Activated naive CD4-positive, alpha-beta T cell treated with anti-CD3 and anti-CD28 coated beads, Interleukin-2, amount 50 U/mL, for 24 hours (primary cell): ENCODE results near the gene NUDT1.
A peak's percentile ranks its signal among the peaks of the same experiment; 100 is the strongest.

Source experiments
- H3K27ac Mint-ChIP-seq: one replicate; pipeline ENCODE4 v1.8.0; 2021; ENCODE audit warnings: mild to moderate bottlenecking, mixed read lengths
- H3K27me3 Mint-ChIP-seq: one replicate; pipeline ENCODE4 v1.8.0; 2021; ENCODE audit warnings: mixed read lengths
- H3K36me3 Mint-ChIP-seq: one replicate; pipeline ENCODE4 v1.8.0; 2021; ENCODE audit warnings: mixed read lengths
- H3K4me1 Mint-ChIP-seq: one replicate; pipeline ENCODE4 v1.8.0; 2021; ENCODE audit warnings: mixed read lengths
- H3K4me3 Mint-ChIP-seq: one replicate; pipeline ENCODE4 v1.8.0; 2021; ENCODE audit warnings: mild to moderate bottlenecking, mixed read lengths
- H3K9me3 Mint-ChIP-seq: one replicate; pipeline ENCODE4 v1.8.0; 2021; ENCODE audit warnings: mixed read lengths

Gene NUDT1

GRCh38 chr7:2247141-2247995, 5.3 kb downstream of the NUDT1 start:
- Mint-ChIP-seq H3K36me3 (peaks cover 4% of the 10 kb centered on the region), H3K4me1 (peaks cover 32% of the 10 kb centered on the region), H3K4me3 (no peak overlapping the region), H3K9me3 (no peaks in the 10 kb centered on the region), H3K27me3 (no peaks in the 10 kb centered on the region), H3K27ac (no peak overlapping the region)

- Mint-ChIP-seq H3K4me1 (peaks cover 27% of the 10 kb centered on the region), H3K4me3 (no peak overlapping the region), H3K36me3 (peaks cover 4% of the 10 kb centered on the region), H3K27ac (no peak overlapping the region), H3K27me3 (no peaks in the 10 kb centered on the region), H3K9me3 (no peaks in the 10 kb centered on the region)
Observed at GRCh38 chr7:2248984-2249694, 7.1 kb downstream of the NUDT1 start.

DNA sequence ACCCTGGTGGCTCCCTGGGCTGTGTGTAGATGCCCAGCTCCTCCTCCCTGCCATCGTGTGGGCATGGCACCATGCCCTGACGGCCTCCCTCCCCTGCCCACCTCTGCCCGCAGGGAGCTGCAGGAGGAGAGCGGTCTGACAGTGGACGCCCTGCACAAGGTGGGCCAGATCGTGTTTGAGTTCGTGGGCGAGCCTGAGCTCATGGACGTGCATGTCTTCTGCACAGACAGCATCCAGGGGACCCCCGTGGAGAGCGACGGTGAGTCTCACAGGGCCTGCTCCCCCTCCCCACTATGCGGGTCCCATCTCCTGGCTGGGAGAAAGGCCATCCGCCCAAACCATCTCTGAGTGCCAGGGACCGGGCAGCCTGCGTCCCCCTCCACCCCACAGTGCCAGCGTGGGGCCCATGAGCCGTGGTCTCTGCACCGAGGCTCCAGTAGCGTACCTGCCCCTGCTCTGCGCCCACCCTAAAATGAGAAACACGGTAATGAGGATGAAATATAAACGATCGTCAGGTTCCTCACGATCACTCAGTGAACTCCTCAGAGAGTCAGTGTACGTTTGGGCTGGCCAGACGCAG, 7.8 kb downstream of the NUDT1 start:
- Mint-ChIP-seq H3K27ac (no peak overlapping the region), H3K4me3 (no peak overlapping the region), H3K4me1 (peaks cover 23% of the 10 kb centered on the region), H3K9me3 (no peaks in the 10 kb centered on the region), H3K36me3 (peaks cover 4% of the 10 kb centered on the region), H3K27me3 (no peaks in the 10 kb centered on the region)

DNA sequence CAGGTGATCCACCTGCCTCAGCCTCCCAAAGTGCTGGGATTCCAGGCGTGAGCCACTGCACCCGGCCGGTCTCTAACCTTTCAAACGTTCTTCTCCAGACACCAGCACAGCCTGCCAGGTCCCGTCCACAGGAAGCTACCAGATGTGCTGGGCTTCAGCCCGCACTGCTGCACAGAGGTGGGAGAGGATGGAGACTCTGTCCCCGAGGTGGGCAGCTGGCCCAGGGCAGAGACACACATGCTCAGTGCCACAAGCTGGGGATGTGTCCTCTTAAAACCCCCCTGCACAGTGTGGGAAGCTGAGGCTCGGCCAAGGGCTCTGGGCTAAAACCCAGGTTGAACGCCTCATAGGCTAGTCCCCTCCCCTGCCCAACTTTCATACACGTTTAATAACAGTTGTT, 9.4 kb downstream of the NUDT1 start:
- H3K9me3 Mint-ChIP-seq: no peaks in the 10 kb centered on the region
- H3K27me3 Mint-ChIP-seq: no peaks in the 10 kb centered on the region
- no peak overlapping the region for H3K4me3 Mint-ChIP-seq
- H3K27ac Mint-ChIP-seq: no peak overlapping the region
- peaks cover 4% of the 10 kb centered on the region for H3K36me3 Mint-ChIP-seq
- H3K4me1 Mint-ChIP-seq: peaks cover 19% of the 10 kb centered on the region

GRCh38 chr7:2251841-2252771, 10.1 kb downstream of the NUDT1 start:
- H3K4me1 Mint-ChIP-seq: peaks cover 19% of the 10 kb centered on the region
- H3K36me3 Mint-ChIP-seq: peaks cover 4% of the 10 kb centered on the region
- H3K27me3 Mint-ChIP-seq: no peaks in the 10 kb centered on the region
- no peaks in the 10 kb centered on the region for H3K9me3 Mint-ChIP-seq
- H3K4me3 Mint-ChIP-seq: no peak overlapping the region
- H3K27ac Mint-ChIP-seq: no peak overlapping the region

DNA sequence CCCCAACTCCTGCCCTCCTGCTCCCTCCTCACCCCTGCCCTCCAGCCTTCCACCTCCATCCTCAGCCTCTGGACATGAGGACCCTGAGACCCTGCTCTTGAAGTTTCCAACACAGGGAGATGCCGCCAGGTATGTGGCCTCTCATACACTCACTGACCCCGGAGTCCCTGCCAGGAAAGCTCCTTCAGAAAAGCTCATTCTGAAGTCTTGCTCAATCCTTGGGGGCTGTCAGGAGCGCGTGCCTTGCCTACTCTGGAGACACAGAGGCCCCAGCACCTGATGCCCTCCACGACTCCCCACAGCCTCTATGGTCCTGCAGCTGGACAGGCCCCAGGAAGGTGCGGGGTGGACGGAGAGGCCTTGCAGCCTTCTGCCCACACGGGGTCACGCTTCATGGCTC, 11.0 kb downstream of the NUDT1 start:
- peaks cover 16% of the 10 kb centered on the region for H3K4me1 Mint-ChIP-seq
- no peak overlapping the region for H3K27ac Mint-ChIP-seq
- peaks cover 4% of the 10 kb centered on the region for H3K36me3 Mint-ChIP-seq
- H3K27me3 Mint-ChIP-seq: no peaks in the 10 kb centered on the region
- H3K4me3 Mint-ChIP-seq: no peak overlapping the region
- no peaks in the 10 kb centered on the region for H3K9me3 Mint-ChIP-seq

- H3K4me3 Mint-ChIP-seq: no peak overlapping the region
- H3K27ac Mint-ChIP-seq: no peak overlapping the region
- H3K36me3 Mint-ChIP-seq: peaks cover 4% of the 10 kb centered on the region
- no peaks in the 10 kb centered on the region for H3K9me3 Mint-ChIP-seq
- H3K27me3 Mint-ChIP-seq: no peaks in the 10 kb centered on the region
- H3K4me1 Mint-ChIP-seq: peaks cover 11% of the 10 kb centered on the region
Observed at GRCh38 chr7:2253525-2254244, 11.7 kb downstream of the NUDT1 start.

DNA sequence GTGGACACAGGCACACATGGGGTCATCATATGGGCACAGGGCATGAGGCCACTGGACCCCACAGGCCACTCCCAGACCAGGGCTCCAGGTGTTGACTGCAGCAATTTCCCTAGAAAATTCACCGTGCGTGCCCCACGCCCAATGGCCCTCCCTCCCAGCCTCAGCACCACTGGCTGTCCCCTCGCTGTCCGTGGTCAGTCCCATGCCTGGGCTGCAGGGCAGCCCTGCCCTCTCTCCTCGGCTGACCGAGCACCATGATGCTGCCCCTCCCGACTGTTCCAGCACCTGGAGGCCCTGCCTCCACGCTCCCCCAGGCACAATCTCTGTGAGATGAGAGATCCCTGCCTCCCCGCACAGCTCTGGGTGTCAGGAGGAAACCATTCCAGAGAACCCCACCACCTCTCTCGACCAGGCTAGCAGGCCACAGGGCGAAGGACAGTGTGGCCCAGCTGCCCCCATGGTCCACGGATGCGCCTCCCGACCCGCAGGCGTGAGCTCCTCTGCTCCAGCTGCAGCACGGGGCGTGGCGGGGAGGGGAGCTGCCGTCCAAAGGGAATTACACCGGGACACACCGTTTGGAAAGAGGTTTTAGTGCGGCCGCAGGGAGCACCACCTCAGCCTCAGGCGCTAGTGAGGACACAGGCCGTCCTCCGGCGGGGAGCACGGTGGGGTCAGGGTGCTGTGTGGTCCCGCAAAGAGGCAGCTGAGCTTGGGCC, 12.6 kb downstream of the NUDT1 start:
- Mint-ChIP-seq H3K27ac (peak overlapping the region; percentile 4), H3K4me3 (no peak overlapping the region), H3K36me3 (peaks cover 3% of the 10 kb centered on the region), H3K9me3 (no peaks in the 10 kb centered on the region), H3K27me3 (no peaks in the 10 kb centered on the region), H3K4me1 (peaks cover 2% of the 10 kb centered on the region)

DNA sequence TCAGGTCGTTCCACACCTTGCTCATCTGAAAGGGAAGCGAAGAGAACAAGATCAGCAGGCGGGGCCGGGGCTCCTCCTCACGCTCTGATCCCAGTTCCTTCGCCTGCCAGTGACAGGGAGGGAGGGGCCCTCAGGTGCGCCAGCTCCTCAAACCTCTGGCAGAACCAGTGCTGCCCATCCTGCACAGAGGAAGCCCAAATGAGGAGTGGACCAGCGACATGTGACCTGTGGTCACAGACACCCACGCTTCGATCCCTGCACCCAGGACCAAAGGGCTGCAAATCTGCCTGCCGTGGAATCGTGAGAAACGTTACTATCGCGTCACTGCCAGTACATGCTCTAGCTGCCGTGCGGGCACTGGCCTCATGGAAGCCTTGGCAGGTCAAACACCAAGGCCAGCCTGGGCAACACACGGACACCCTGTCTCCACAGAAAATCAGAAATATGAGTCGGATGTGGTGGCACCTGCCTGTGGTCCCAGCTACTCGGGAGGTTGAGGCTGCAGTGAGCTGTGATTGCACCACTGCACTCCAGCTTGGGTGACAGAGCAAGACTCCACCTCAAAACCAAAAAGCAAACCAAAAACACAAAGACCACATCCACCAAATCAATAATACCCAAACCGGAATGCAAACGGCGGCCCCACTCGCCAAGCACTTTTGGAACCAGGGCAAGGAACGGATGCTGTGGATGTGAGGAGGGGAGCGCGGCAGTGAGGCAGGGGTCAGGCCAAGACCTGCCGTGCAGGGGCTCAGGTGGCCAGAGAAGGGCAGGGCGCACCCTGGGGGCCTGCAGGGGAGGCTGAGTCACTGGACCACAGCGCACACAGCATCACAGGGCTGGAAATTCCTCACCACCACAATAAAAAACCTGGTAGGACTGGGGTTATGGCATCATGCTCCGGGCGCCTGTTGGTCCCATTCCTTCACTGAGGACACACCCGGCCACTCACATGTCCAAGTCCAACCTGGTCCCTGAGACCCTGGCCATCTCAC, 13.4 kb downstream of the NUDT1 start:
- no peak overlapping the region for H3K27ac Mint-ChIP-seq
- no peaks in the 10 kb centered on the region for H3K9me3 Mint-ChIP-seq
- H3K4me1 Mint-ChIP-seq: no peaks in the 10 kb centered on the region
- H3K4me3 Mint-ChIP-seq: no peak overlapping the region
- H3K27me3 Mint-ChIP-seq: no peaks in the 10 kb centered on the region
- peaks cover 5% of the 10 kb centered on the region for H3K36me3 Mint-ChIP-seq

- Mint-ChIP-seq H3K27me3 (no peaks in the 10 kb centered on the region), H3K4me1 (peaks cover 2% of the 10 kb centered on the region)
Observed at GRCh38 chr7:2256306-2257045, 14.4 kb downstream of the NUDT1 start.

DNA sequence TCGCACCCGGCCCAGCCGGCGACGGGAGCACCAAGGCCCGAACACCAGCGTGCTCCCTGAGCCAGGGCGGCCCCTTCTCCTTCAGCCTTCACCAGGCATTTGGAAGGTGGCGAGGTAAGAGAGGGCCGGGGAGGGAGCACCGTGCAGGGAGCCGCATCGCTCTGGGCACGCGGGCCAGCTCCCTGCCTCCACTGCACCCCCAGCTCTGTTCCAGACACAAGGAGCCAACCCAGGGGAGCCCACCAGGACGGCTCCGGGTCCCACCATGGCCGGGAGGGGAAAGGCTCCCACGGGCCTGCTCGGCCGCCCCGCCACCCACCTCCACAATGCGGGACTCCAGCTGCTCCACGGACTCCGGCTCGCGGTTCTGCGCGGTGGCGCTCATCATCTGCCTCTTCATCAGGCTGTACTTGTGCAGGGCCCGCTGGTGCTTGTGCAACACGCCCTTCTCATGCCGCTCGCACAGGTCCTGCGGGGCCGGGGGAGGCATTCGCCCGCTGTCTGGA, 15.1 kb downstream of the NUDT1 start:
- Mint-ChIP-seq H3K9me3 (no peaks in the 10 kb centered on the region), H3K27me3 (no peaks in the 10 kb centered on the region), H3K36me3 (peaks cover 2% of the 10 kb centered on the region), H3K4me3 (no peak overlapping the region), H3K4me1 (peaks cover 9% of the 10 kb centered on the region), H3K27ac (no peak overlapping the region)

More at GRCh38 chr7:2256306-2257045, 14.4 kb downstream of the NUDT1 start:
- H3K9me3 Mint-ChIP-seq: no peaks in the 10 kb centered on the region
- H3K27ac Mint-ChIP-seq: no peak overlapping the region
- peaks cover 2% of the 10 kb centered on the region for H3K36me3 Mint-ChIP-seq
- H3K4me3 Mint-ChIP-seq: no peak overlapping the region

DNA sequence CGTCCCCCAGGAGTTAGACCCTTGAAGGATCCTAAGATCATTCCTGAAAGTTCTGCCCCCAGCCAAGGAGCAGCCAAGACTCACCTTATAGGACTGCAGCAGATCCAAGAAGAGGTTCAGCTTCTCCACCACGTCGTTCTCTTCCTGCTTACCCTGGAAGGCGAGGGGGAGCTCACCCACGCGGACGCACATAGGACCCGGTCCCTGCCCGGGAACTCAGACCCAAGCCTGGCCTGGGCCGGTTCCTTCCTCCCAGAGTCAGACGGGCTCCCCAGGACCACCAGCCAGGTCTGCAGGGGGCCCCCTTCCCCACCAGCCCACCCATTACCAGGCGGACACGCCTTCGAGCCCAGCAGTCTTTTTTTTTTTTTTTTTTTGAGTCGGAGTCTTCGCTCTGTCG, 15.6 kb downstream of the NUDT1 start:
- Mint-ChIP-seq H3K27ac (no peak overlapping the region), H3K36me3 (peaks cover 2% of the 10 kb centered on the region), H3K27me3 (no peaks in the 10 kb centered on the region), H3K4me3 (no peak overlapping the region), H3K4me1 (peaks cover 9% of the 10 kb centered on the region), H3K9me3 (no peaks in the 10 kb centered on the region)
